ENCODE data around the gene VIL1.
A peak's percentile ranks its signal among the peaks of the same experiment; 100 is the strongest.

GRCh38 chr2:218396688-218397462 lies 22.0 kb upstream of the VIL1 start:
- TF ChIP-seq, protein P1, sequence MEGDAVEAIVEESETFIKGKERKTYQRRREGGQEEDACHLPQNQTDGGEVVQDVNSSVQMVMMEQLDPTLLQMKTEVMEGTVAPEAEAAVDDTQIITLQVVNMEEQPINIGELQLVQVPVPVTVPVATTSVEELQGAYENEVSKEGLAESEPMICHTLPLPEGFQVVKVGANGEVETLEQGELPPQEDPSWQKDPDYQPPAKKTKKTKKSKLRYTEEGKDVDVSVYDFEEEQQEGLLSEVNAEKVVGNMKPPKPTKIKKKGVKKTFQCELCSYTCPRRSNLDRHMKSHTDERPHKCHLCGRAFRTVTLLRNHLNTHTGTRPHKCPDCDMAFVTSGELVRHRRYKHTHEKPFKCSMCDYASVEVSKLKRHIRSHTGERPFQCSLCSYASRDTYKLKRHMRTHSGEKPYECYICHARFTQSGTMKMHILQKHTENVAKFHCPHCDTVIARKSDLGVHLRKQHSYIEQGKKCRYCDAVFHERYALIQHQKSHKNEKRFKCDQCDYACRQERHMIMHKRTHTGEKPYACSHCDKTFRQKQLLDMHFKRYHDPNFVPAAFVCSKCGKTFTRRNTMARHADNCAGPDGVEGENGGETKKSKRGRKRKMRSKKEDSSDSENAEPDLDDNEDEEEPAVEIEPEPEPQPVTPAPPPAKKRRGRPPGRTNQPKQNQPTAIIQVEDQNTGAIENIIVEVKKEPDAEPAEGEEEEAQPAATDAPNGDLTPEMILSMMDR (IDR thresholded peaks at IDR 0.05) = peak in 1 of 4 experiments; percentile 7
- TF ChIP-seq POLR2A (IDR thresholded peaks at IDR 0.05) = peak; percentile 17
- TF ChIP-seq POLR2AphosphoS5 (IDR thresholded peaks at IDR 0.05) = no peak

Measured in prostate gland (tissue), 2 donors.